Stimulated activated CD8-positive, alpha-beta memory T cell treated with anti-CD3 and anti-CD28 coated beads, Interleukin-12 subunit alpha, Interleukin-12 subunit beta, amount 100 ng/mL, for 24 hours (primary cell): ENCODE results near the gene SALL4.
"Not testable (repeated sequence)": the region's sequence is repeated elsewhere in the genome, so short reads cannot be mapped to it uniquely, and the experiment has no call there.

Experiments used
- DNase-seq: peaks from one replicate; pipeline ENCODE4 v3.0.0-alpha.2; 2020; ENCODE audit errors: extremely low read depth

Gene SALL4

GRCh38 chr20:51738261-51738660, 64.1 kb downstream of the SALL4 start:
- DNase-seq, result not testable (repeated sequence)

GRCh38 chr20:51736947-51737346, 65.4 kb downstream of the SALL4 start:
- no peak for DNase-seq

- no peak for DNase-seq
Measured at GRCh38 chr20:51735728-51736600, 66.4 kb downstream of the SALL4 start.

DNA sequence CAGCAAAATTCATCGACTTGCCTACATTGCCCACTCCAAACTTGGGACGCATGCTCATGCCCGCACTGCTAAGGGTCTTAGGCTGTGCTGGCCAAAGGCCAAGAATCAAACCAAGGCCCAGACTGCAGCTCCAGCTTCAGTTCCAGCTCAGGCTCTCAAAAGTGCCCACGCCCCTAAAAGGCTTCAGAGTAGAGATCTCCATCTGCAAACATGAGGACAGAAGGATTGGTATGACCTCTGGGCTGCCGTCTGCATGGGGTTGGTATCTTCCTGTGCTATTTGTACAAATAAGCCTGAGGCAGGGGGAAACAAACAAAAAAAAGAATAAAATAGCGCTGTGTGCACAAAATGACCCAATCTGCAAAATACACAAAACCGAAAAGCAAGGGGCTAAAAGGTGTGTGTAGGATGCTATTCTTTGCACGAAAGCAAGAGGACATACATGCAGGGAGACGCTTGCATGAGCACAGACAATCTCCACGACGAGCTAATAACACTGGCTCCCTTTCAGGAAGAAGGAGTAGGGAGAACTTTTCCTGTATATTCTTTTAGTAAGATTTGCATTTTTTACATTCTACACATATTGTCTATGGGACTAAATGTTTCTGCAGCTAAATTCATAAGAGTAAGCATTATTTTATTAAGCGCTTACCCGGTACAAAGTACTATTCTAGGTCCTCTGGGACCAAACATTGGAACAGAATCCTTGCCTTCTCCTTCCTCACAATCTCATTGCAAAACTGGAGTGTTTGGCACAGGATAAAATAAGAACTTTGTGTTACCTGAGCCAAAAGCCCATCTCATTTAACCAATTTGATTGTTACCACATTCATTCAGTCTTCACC, 67.2 kb downstream of the SALL4 start:
- DNase-seq, result no peak

- DNase-seq, result no peak
Measured at GRCh38 chr20:51733070-51733469, 69.3 kb downstream of the SALL4 start.
